Activated naive CD4-positive, alpha-beta T cell (primary cell): ENCODE measurements around the gene ZNF160.
"Not testable (repeated sequence)": the region's sequence is repeated elsewhere in the genome, so short reads cannot be mapped to it uniquely, and the experiment has no call there.

Experiments used
- DNase-seq, 4 experiments: peaks; one replicate each; lab custom pipeline; 2025; lab: John Stamatoyannopoulos, UW

ZNF160 gene

DNA sequence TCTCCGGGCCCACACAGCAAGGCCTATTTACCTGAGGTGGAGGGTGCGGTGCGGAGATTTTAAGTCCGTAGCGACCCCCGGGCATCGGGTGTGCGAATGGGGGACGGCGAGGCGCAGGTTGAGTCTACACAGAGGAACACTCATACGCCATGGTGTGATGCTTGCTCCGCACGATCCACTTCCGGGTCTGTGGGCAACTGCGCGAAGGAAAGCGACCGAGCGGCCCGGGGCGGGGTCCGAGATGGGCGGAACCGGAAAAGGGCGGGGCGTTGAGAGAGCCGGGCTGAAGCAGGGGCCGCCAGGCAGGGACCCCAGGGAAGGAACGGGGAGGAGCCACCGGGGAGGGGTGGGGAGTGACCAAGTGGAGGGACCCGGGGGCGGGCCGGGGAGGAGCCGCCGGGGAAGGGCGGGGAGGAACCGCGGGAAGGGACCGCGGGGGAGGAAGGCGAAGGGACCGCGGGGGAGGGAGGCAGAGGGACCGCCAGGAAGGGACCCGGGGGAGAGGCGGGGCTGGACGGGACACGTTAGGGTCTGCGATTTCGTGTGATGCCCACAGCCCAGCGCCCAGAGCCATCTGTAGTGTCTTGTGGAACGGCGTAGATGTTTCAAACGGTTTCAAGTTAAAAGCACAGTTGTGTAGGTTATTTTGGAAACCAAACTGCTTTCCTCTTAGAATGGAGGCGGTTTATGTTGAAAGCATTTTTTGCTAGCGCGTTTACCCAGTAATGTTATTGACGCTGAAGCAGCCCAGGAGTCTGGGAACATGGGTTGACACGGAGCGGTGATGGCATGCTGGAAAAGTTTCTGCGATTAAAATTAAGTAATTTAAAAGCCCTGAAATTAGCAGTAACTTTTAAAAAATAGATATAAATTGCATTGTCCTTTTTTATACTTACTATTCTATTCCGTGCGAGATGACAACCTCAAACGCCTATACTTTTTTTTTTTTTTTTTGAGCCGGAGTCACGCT lies at the start of gene ZNF160:
ZNF160 (minus strand) TSS at position 189 of the 970 bp plus-strand sequence. CDS start 17,146 bp downstream, outside the sequence.
- DNase-seq: peak; percentile 94 to 99 (median 97)

DNA sequence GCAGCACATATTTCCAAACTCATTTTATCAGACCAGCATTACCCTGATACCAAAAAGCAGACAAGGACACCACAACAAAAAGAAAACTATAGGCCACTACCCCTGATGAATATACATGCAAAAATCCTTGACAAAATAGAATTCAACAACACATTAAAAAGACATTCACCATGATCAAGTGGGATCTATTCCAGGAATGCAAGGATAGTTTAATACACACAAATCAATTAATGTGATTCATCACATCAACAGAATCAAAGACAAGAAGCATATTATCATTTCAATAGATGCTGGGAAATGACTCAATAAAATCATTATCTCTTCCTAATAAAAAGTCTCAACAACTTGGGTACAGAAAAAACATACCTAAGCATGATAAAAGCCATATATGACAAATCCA lies 44.4 kb upstream of the ZNF160 start:
- DNase-seq: no peak

DNA sequence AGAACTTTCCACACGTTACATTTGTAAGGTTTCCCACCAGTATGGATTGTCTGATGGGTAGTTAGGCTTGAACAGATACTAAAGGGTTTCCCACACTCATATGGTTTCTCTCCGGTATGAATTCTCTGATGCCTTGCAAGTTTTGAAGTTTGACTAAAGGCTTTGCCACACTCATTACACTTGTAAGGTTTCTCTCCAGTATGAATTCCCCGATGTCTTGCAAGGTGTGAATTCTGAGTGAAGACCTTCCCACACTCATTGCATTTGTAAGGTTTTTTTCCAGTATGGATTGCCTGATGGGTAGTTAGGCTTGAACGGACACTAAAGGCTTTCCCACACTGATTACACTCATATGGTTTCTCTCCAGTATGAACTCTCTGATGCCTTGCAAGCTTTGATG lies 37.1 kb upstream of the ZNF160 start:
- no peak for DNase-seq

DNA sequence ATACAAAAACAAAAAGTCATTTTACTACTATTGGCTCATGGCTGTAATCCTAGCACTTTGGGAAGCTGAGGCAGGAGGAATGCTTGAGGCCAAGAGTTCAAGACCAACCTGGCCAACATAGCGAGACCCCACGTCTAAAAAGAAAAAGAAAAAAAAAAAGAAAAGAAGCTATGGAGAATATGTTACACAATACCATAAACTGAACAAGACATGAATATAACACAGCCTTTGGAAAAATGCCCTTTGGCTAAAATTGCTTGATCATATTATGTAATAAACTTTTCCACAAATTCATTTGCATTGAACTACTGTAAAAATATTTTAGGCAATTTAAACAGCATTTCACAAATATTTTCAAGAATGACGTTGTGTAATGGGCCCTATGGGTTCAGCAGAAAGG lies 33.2 kb upstream of the ZNF160 start:
- DNase-seq: no peak

DNA sequence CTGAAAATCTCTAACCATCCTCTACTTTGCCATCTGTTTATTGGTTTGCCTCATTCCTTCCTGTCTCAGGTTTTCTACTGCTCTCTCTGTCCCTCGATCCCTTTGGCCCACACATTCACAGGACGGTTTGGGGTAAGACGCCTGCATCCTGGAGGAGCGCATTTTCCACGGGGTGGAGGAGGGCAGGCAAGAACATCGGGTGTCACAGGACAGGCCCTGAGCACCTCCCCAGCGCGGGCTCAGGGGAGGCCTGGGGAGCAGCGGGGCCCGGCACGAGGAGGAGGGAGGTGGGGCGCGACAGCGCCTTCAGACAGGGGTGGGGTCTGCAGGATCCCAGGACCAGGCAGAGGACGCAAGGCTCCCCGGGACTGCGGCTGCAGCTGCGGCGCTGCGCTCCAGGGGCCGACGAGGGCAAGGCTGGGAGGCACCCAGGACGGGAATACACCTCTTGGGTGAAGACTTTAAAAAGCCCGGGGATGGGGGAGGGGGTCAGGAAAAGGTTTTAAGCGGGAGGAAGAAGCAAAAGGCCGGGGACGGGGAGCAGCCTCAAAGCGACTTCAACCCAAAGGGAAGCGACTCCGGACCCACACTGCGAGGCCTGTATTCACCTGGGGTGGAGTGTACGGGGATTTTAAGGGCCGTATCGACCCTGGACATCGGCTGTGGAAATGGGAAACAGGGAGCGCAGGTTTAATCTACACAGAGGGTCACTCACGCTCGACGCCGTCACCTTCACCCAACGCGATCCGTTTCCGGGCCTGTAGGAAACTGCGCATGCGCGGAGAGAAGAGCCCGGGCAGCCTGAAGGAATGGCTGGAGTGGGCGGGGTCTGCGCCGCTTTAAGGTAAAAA lies 29.1 kb upstream of the ZNF160 start, which contains the start of gene ZNF415:
ZNF415 (minus strand) TSS at position 770 of the 851 bp plus-strand sequence. CDS start 10,234 bp downstream, outside the sequence.
- DNase-seq: peak in 2 of 4 experiments; percentile 1 to 6

DNA sequence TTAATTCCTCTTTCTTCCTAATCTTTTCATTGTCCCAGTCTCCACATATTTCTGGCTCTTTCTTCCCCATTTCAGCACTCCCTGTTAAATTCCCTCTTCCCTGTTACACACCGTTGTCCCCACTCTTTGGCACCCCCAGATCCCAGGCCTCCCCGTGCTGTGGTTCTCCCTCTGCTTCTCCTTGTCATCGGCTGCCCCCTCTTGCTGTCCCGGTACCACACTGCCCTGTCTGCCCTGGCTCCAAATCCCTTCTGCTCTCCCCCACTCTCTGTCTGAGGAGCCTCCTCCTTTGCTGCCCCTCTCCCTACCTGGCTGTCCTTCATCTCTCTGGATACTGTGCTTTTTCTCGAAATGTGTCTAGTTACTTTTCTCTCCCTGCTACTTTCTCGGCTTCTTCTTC lies 28.5 kb upstream of the ZNF160 start:
- no peak for DNase-seq

DNA sequence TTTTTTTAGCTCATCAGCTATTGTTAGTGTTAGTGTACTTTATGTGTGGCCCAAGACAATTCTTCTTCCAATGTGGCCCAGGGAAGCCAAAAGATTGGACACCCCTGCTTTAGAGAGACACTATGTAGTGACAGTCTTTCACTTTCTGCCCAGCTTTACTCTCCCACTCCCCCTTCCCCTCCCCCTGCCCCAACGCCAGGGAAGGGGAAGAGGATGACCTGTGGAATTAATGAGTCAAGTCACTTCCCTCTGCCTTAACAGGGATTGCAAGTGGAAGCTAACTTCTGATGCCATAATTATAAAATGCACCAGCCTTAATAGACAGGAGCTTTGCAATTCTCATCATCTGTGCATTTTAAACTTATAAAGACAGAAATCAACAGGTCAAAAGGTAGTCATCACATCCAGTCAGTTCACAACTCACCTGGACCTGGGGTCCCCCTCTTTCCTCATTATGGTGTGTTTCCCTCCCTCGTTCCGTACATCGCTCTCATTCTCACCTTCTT lies 27.9 kb upstream of the ZNF160 start:
- DNase-seq: no peak

DNA sequence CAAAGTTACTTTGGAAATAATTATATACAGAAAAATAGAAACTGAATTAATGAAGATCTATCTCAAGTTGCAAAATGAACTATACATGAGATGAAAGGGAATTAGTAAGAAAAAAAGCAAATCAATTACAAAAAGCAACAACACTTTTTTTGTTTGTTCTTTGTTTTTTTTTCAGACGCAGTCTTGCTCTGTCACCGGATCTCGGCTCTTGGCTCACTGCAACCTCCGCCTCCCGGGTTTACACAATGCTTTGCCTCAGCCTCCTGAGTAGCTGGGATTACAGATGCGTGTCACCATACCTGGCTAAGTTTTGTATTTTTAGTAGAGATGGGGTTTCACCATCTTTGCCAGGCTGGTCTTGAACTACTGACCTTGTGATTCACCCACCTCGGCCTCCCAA lies 27.3 kb upstream of the ZNF160 start:
- DNase-seq: no peak

DNA sequence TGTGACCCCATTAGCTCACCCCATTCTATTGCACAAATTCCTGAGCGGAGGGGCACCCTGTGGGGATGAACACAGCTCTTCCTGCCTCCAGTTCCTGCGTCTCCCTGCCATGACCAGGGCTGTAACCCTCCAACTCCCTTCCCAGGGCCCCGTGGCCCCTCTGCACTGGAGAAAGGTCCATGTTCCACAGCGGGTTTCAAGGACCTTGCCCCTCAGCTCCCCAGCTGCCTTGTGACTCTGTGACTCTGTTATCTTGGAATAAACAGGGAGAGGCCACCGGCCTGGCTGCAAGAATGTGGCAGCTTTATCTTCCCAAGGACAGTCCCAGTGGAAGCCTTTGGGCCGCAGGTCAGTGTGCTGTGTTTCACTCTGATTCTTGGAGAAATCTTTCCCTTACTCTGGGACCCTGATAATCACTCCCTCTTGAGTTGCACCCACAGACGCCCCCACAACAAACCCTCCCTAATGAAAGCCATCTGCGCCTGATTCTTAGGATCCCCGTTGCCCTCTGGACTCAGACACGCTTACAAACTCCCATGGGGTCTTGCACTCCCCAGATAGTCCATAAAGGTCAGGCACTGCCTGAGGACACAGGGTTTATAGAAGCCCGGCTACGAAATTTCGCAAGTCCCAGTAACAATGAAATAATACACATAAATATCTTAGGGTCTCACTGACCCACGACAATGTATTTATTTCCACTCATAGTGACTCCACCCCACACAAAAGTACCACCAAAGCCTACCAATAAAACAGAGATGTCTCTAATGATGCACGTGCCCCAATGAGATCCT lies 23.7 kb upstream of the ZNF160 start:
- DNase-seq: not testable (repeated sequence)

DNA sequence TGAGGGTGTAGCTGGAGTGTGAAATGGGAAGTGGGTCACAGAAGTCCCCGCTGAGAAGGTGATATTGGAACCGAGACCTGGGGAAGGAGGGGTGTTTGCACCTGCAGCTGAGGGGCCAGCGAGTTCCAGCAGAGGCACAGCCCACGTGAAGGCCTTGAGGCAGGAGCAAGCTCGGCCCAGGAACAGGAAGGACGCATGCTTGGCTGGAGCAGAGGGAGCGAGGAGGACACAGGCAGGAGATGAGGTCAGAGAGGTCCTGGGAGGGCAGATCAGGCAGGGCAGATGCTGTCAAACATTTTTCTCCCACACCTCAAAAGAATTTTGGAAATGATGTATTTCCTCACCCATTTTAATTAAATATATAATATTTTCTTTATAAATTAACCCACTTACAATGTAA lies 20.2 kb upstream of the ZNF160 start:
- no peak for DNase-seq

DNA sequence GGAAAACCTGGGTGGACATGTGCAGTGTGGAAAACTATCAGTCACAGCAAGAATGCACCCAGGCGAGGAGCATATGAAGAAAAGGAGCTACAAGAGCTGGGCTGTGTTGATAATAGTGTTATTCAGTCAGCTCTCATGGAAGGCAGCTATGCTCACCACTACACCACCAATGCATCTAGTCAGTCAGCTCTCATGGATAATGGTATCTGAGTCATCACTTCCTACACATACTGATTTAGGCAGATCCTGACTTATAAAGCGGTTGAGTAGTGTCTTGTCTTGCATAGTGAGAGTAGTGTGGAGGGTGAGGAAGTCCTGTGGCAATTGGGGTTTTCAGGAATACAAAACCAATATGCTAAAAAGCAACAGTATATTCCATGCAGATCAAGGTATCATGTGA lies 9.1 kb upstream of the ZNF160 start:
- no peak for DNase-seq

DNA sequence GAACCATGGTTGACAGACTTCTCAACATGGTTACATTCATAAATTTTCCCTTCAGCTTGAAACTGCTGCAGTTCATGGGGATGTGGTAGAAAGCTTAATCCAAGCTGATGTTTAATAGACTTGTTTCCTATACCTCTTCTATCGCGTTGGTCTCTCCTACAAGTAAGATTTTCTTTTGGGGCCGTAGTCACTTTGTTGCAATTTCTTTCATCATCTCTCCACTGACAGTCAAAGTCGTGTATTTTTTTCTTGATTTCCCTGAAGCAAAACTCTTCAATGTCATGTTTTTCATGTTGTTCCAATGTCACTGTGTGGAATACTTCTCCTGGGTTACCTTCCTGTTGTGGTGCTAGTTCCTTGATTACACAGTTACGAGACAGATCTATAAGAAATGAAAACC lies 6.3 kb upstream of the ZNF160 start:
- DNase-seq: no peak

DNA sequence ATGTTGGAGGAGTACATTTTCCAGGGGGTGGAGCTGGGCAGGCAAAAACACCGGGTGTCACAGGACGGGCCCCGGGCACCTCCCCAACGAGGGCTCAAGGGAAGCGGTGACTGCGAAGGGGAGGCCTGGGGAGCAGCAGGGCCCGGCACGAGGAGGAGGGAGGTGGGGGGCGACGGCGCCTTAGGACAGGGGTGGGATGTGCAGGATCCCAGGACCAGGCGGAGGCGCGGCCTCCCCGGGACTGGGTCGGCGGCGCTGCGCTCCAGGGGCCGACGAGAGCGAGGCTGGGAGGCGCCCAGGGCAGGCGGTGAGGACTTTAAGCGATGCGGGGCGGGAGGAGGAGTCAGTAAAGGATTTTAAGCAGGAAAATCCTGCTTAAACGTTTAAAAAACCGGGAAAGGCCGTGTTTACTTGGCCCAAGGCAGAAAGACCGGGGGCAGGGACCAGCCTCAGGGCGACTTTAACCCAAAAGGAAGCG lies 427 bp downstream of the ZNF160 start:
- peak in 1 of 4 experiments; percentile 30 for DNase-seq

DNA sequence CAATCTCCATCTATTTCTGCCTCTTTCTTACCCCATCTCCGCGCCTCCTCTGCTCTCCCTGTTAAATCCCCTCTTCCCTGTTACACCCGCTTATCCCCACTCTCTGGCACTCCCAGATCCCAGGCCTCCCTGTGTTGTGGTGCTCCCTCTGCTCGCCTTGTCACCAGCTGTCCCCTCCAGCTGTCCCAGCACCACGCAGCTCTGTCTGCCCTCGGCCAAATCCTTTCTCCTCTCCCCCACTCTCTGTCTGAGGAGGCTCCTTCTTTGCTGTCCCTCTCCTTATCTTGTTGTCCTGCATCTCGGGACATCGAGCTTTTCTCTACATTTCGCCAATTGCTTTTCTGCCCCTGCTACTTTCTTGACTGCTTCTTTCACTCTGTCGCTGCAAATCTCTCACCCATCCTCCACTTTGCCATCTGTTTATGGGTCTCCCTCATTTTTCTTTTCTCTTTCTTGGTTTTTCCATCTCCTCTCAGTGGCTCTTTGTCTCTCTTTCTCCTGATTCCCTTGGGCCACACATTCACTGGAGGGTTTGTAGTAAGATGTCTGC lies 941 bp downstream of the ZNF160 start:
- no peak for DNase-seq

DNA sequence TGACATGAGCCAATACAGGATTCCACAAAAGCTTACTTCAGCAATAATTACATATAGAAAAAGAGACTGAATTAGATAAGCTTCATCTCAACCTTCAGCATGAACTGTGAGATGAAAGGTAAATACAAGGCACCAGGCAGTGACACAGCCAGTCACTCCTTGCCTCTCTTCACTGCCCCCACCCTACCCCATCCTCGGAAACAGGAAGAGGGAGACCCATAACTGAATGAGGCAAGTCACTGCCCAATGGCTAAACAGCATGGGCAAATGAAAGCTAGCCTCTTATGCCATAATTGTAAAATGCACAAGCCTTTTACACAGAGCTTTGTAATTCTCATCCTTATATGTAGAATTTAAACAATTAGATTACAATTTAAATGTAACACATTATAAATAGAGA lies 1.7 kb downstream of the ZNF160 start:
- DNase-seq: no peak

DNA sequence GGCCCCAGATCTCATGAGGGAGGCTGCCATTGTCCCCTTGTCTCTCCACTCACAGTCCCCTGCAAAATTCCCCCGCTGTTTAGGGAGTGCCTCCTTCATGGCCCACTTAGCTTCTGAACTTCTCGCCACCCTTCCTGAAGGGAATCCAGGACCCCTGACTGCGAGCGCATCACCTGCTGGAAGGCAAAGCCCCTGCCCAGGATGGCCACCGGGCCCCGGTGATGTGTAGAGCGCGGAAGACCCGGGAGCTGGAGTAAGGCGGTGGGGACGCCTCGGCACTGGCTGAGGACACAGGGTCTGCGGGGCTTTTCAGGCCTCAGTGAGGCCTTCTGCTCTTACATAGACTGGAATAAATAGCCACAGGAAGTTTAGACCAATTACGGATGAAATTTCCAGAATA lies 4.7 kb downstream of the ZNF160 start:
- DNase-seq: not testable (repeated sequence)

DNA sequence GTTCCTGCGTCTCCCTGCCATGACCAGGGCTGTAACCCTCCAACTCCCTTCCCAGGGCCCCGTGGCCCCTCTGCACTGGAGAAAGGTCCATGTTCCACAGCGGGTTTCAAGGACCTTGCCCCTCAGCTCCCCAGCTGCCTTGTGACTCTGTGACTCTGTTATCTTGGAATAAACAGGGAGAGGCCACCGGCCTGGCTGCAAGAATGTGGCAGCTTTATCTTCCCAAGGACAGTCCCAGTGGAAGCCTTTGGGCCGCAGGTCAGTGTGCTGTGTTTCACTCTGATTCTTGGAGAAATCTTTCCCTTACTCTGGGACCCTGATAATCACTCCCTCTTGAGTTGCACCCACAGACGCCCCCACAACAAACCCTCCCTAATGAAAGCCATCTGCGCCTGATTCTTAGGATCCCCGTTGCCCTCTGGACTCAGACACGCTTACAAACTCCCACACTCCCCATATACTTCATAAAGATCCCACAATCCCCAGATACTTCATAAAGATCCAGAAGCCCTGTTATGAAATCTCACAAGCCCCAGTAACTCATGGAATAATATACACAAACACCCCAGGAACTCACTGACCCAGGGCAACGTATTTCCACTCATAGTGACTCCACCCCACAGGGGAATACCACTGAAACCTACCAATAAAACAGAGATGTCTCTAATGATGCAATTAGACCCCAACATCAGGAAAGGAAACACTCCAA lies 6.1 kb downstream of the ZNF160 start:
- not testable (repeated sequence) for DNase-seq

DNA sequence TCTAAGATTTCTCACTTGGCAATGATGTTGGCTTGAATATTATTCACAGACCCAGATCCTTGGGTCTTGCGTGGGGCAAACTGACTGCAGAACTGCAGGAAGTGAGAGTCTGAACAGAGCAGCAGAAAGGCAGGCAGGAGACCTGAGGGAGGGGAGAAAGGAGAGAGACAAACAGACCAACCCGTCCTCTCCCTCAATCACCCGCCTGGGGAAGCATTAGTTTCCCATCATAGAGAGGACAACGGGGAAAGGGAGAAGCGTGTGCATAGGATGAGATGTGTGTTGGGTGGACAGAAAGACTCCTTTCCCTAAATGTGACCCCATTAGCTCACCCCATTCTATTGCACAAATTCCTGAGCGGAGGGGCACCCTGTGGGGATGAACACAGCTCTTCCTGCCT lies 6.6 kb downstream of the ZNF160 start:
- not testable (repeated sequence) for DNase-seq

DNA sequence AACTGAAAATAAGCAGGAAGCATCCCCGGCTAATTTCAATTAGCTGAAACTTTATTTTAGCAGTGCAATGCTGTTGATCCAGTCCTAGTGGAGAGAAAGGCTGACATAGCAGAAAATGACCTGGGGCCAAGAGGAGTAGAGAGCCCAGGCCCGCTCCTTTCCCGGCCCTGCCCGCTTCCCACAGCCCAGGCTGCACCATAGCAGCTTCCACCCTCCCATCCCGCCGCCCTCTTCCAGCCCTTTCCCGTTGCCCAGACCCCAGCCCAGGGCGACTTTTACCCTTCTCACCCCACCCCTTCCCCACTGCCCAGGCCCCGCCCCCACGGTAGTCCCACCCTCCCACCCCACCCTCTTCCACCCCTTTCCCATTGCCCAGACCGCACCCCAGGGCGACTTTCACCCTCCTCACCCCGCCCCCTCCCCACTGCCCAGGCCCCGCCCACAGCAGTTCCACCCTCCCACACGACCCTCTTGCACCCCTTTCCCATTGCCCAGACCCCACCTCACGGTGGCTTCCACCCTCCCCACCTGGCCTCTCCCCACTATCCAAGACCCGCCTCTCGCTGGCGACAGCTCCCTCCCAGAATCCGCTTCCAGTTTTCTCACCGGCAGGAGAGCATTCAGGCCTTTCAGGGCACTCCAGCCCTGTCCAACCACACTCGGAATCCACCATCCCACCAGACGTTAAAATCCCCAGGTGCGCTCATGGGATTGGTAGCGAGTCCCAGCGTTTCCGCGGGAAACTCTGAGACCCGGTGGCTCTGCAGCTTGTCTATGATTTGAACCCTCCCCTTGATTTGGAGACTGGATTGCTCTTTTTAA lies 8.3 kb downstream of the ZNF160 start:
- no peak for DNase-seq

DNA sequence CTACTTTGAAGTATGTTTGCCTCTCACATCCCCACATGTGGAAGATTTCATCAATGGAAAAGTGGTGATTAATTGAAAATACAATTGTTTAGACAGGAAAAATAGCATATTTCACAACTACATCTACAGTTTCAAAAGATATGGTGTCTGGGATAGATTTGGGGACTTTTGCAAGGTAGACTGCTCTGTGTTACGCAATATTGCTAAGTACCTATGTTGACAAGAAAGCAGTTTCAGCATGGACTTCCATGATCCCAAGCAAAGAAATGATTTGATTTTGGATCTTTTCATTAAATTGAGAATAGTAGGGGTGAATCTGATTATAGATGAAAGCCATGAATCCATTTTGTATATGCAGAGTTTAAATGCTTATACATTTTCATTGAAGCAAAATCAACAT lies 10.5 kb downstream of the ZNF160 start:
- no peak for DNase-seq
